PC-3 (cell line): ENCODE data around the gene MLN.

Experiments used
- EZH2phosphoT487 ChIP-seq: fragments of 300-600 bp; sonication (generic); IDR thresholded peaks from 2 replicates; pipeline ENCODE4 v1.6.1; 2018; ENCODE audit warnings: mild to moderate bottlenecking, antibody characterized with exemption, low read length, borderline replicate concordance
- TF ChIP-seq, protein P1 (sequence below): fragments of 300-600 bp; sonication (generic); conservative IDR thresholded peaks from 2 replicates; pipeline ENCODE4 v1.5.1; 2017; ENCODE audit warnings: antibody characterized with exemption, low read depth, mild to moderate bottlenecking, low read length

DNA sequence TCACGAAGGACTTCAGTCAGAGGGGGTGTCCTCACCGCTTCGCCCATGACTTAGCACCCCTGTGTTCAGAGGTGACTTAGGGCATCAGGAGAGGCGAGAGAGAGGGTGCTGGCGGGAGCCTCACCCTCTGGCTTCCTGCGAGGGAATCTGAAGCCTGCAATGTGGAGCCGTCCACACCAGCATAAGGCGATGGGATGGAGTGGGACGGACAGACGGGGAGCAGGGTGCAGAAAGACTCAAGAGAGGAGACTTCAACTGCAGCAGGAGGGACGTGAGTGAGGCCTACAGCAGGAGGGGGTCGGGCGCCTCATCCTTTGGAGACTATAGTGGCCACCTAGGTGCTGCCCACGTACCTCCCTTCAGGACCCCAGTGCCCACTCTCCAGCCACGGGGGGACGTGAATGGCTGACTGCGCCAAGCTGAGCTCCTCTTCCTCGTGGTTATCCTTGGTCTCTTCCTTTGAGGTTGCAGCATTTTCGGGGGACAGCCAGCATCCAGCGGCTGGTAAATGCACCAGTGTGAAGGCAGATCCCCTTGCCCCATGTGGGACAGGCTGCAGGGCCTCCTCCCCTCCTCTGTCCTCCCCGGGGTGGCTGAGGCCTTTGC is 26.9 kb upstream of the MLN start:
- TF ChIP-seq EZH2phosphoT487 = no peak
- TF ChIP-seq, protein P1, sequence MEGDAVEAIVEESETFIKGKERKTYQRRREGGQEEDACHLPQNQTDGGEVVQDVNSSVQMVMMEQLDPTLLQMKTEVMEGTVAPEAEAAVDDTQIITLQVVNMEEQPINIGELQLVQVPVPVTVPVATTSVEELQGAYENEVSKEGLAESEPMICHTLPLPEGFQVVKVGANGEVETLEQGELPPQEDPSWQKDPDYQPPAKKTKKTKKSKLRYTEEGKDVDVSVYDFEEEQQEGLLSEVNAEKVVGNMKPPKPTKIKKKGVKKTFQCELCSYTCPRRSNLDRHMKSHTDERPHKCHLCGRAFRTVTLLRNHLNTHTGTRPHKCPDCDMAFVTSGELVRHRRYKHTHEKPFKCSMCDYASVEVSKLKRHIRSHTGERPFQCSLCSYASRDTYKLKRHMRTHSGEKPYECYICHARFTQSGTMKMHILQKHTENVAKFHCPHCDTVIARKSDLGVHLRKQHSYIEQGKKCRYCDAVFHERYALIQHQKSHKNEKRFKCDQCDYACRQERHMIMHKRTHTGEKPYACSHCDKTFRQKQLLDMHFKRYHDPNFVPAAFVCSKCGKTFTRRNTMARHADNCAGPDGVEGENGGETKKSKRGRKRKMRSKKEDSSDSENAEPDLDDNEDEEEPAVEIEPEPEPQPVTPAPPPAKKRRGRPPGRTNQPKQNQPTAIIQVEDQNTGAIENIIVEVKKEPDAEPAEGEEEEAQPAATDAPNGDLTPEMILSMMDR = no peak
